HUES6 (cell line): ENCODE measurements around the gene CLDND1.

Experiments used
- H3K27ac ChIP-seq: 2 replicates; pipeline ENCODE4 v1.7.0; 2013; ENCODE audit warnings: low read depth, mild to moderate bottlenecking, low read length, inconsistent platforms
- H3K27me3 ChIP-seq: 2 replicates; pipeline ENCODE4 v1.6.1; 2013; ENCODE audit warnings: low read length; ENCODE audit not compliant: control insufficient read depth, insufficient read depth
- H3K36me3 ChIP-seq: 2 replicates; pipeline ENCODE4 v1.6.1; 2013; ENCODE audit warnings: low read length; ENCODE audit not compliant: control insufficient read depth, insufficient read depth
- H3K4me1 ChIP-seq: 2 replicates; pipeline ENCODE4 v1.6.1; 2013; ENCODE audit warnings: low read length; ENCODE audit not compliant: control insufficient read depth, insufficient read depth
- H3K4me3 ChIP-seq: 2 replicates; pipeline ENCODE4 v1.5.1; 2013; ENCODE audit warnings: low read depth, low read length
- H3K9ac ChIP-seq: one replicate; pipeline ENCODE4 v1.6.1; 2013; ENCODE audit warnings: mild to moderate bottlenecking, low read length
- H3K9me3 ChIP-seq: 2 replicates; pipeline ENCODE4 v1.6.1; 2013; ENCODE audit warnings: low read depth, low read length; ENCODE audit not compliant: control insufficient read depth, insufficient read depth

Gene CLDND1

GRCh38 chr3:98513091-98513511 lies 9.6 kb downstream of the CLDND1 start:
- Histone ChIP-seq H3K9me3 (no peaks in the 10 kb centered on the region), H3K4me1 (peaks cover 16% of the 10 kb centered on the region), H3K4me3 (no peak overlapping the region), H3K9ac (no peak overlapping the region), H3K27ac (no peak overlapping the region), H3K36me3 (peaks cover 31% of the 10 kb centered on the region), H3K27me3 (no peaks in the 10 kb centered on the region)

GRCh38 chr3:98512576-98512975 lies 10.1 kb downstream of the CLDND1 start:
- Histone ChIP-seq H3K4me3 (no peak overlapping the region), H3K4me1 (peaks cover 11% of the 10 kb centered on the region), H3K27ac (no peak overlapping the region), H3K27me3 (no peaks in the 10 kb centered on the region), H3K9me3 (no peaks in the 10 kb centered on the region), H3K9ac (no peak overlapping the region), H3K36me3 (peaks cover 26% of the 10 kb centered on the region)

GRCh38 chr3:98508582-98508981 lies 14.1 kb downstream of the CLDND1 start:
- no peak overlapping the region for H3K9ac ChIP-seq
- no peaks in the 10 kb centered on the region for H3K27me3 ChIP-seq
- H3K36me3 ChIP-seq: no peaks in the 10 kb centered on the region
- no peak overlapping the region for H3K27ac ChIP-seq
- no peaks in the 10 kb centered on the region for H3K4me1 ChIP-seq
- H3K4me3 ChIP-seq: no peak overlapping the region
- H3K9me3 ChIP-seq: no peaks in the 10 kb centered on the region

- Histone ChIP-seq H3K9me3 (no peaks in the 10 kb centered on the region), H3K27ac (no peak overlapping the region), H3K4me1 (no peaks in the 10 kb centered on the region), H3K36me3 (no peaks in the 10 kb centered on the region), H3K9ac (no peak overlapping the region), H3K4me3 (no peak overlapping the region), H3K27me3 (no peaks in the 10 kb centered on the region)
These were observed 18.2 kb downstream of the CLDND1 start for GRCh38 chr3:98504539-98504938.

- H3K9me3 ChIP-seq: no peaks in the 10 kb centered on the region
- H3K27ac ChIP-seq: no peak overlapping the region
- no peaks in the 10 kb centered on the region for H3K36me3 ChIP-seq
- no peak overlapping the region for H3K4me3 ChIP-seq
- H3K4me1 ChIP-seq: no peaks in the 10 kb centered on the region
- no peaks in the 10 kb centered on the region for H3K27me3 ChIP-seq
- H3K9ac ChIP-seq: no peak overlapping the region
These were observed 20.7 kb downstream of the CLDND1 start for GRCh38 chr3:98501863-98502576.

DNA sequence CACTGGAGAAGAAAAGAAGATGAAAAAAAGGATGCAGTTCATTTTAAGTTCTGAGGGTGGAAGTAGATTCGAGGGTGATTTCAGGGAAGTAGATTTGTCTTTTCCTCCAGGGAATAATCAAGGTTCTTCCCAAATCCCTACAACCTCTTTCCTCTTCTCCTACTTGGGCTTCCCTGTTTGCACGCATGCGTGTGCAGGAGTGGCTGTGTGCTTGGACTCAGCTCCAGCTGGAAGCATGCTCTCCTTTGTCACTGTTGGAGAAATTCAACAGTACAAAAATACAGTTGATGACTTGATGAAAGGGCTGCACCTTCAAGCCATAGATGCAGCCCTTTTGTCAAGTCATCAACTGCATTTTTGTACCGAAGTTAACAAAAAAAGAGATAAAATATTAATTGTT lies 21.4 kb downstream of the CLDND1 start:
- no peaks in the 10 kb centered on the region for H3K27me3 ChIP-seq
- no peaks in the 10 kb centered on the region for H3K4me1 ChIP-seq

DNA sequence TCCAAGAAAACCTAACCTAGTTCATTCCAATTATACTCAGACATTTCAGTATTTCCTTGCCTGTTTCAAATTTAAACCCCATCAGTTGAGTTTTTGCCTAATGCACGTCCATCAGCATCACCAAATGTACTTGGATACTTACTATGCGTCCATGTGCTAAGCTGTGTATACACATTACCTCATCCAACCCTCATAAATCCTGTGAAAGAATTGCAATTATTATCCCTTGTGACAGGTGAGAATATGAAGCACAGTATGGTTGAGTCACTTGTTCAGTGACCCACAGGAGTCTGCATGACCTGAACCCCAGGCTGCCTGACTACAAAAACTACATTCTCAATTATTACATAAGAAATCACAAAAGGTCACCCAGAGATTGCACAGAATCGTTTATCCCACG lies 22.7 kb downstream of the CLDND1 start:
- Histone ChIP-seq H3K36me3 (no peaks in the 10 kb centered on the region), H3K27ac (no peak overlapping the region), H3K4me1 (no peaks in the 10 kb centered on the region), H3K9ac (no peak overlapping the region), H3K9me3 (no peaks in the 10 kb centered on the region), H3K4me3 (no peak overlapping the region), H3K27me3 (no peaks in the 10 kb centered on the region)

More for the DNA sequence above, 21.4 kb downstream of the CLDND1 start:
- Histone ChIP-seq H3K36me3 (no peaks in the 10 kb centered on the region), H3K4me3 (no peak overlapping the region), H3K9ac (no peak overlapping the region), H3K9me3 (no peaks in the 10 kb centered on the region), H3K27ac (no peak overlapping the region)

GRCh38 chr3:98497381-98497780 lies 25.3 kb downstream of the CLDND1 start, which contains the start of gene OR5K2:
Gene OR5K2, plus strand, starts transcription at chr3:98497681. Its CDS starts 0 bp downstream, at chr3:98497681.
- Histone ChIP-seq H3K27ac (no peak within 1 kb of the TSS), H3K4me3 (no peak within 1 kb of the TSS), H3K27me3 (no peaks in the 10 kb centered on the region)

GRCh38 chr3:98483626-98484025 lies 39.1 kb downstream of the CLDND1 start:
- H3K4me1 ChIP-seq: no peaks in the 10 kb centered on the region; the same call in 1 of the 2 replicates
- H3K4me3 ChIP-seq: no peak overlapping the region
- no peak overlapping the region for H3K27ac ChIP-seq

More at GRCh38 chr3:98497381-98497780, 25.3 kb downstream of the CLDND1 start, which contains the start of gene OR5K2:
- Histone ChIP-seq H3K9me3 (no peaks in the 10 kb centered on the region), H3K9ac (no peak within 1 kb of the TSS), H3K4me1 (no peaks in the 10 kb centered on the region), H3K36me3 (no peaks in the 10 kb centered on the region)

GRCh38 chr3:98482717-98483482 lies 39.8 kb downstream of the CLDND1 start:
- H3K27ac ChIP-seq: no peak overlapping the region
- H3K4me3 ChIP-seq: no peak overlapping the region
- H3K9me3 ChIP-seq: peaks cover 14% of the 10 kb centered on the region; the same call in 1 of the 2 replicates
- no peaks in the 10 kb centered on the region; the same call in 1 of the 2 replicates for H3K4me1 ChIP-seq
- H3K9ac ChIP-seq: no peak overlapping the region
- no peaks in the 10 kb centered on the region for H3K27me3 ChIP-seq
- H3K36me3 ChIP-seq: no peaks in the 10 kb centered on the region

More at GRCh38 chr3:98483626-98484025, 39.1 kb downstream of the CLDND1 start:
- H3K36me3 ChIP-seq: no peaks in the 10 kb centered on the region
- no peaks in the 10 kb centered on the region for H3K27me3 ChIP-seq
- H3K9ac ChIP-seq: no peak overlapping the region
- H3K9me3 ChIP-seq: peaks cover 12% of the 10 kb centered on the region; the same call in 1 of the 2 replicates
